Measurements from ENCODE around the gene C12orf57. TPM values are rescaled to one million over a fixed set of nuclear protein-coding genes. Genes with fewer than 3 reads are reported as not detected.

Gene C12orf57
- total and polyA plus RNA-seq, 2 of the 13 experiments (the other 11 are each of a cell fraction or from before 2014, with no cell fraction given): 84.0 to 287 TPM

DNA sequence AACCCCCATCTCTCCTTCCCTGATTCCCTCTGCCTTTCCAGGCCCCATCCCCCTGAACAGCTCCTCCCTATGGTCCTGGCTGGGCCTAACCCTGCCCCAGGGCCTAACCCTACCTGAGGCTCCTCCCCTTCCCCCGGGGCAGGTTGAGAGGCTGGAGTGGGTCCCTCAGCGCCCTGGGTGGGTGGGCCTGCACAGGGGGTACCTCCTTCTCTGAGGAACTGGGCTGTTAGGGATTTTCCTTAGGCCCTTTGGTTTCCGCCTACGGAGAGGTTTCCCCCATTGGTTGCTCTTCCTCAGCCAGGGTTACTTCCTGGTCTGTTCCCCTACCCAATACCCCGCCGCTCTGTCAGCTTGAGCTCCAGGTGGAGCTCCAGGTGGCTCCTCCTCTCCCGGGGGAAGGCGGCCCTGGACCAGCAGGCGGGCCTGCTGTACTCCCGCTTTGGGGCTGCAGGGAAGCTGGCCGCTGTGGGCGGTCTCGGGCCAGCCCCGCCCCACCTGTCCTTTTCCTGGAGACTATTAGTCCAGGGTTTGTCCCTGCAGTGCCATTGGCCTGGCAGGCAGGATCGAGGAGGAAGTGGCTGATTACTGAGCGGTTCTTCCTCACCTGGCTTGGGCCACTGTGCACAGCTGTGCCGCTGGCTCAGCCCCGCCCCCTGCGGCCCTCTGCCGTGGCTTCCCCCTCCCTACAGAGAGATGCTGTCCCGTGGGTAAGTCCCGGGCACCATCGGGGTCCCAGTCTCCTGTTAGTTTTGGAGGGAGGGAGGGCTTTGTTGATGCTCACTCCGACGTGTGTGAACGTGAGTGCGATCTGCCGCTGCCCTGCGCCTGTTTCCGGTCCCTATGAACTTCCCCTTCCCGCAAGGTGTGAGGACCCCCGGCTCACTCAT is 2.5 kb downstream of the C12orf57 start (continued):
- TF ChIP-seq FIP1L1 (IDR thresholded peaks at IDR 0.05; ENCODE audit: borderline replicate concordance, insufficient read depth, low read depth, low read length) (no peak), BCL6 (CRISPR knock-in tag; IDR thresholded peaks at IDR 0.05) (peak; percentile 34; the same call in 1 of the 2 replicates), HNF4G (IDR thresholded peaks at IDR 0.05; ENCODE audit: borderline replicate concordance, low read depth, low read length) (no peak), HNF4G (CRISPR knock-in tag; IDR thresholded peaks at IDR 0.05; ENCODE audit: borderline replicate concordance, low read depth) (0 out of 2 replicates have a peak, but pooled peaks have one; percentile 35), ARNT2 (CRISPR knock-in tag; IDR thresholded peaks at IDR 0.05; ENCODE audit: low read depth) (peak; percentile 25; the same call in 1 of the 2 replicates), SIN3B (IDR thresholded peaks at IDR 0.05; ENCODE audit: low read length) (no peak), YEATS4 (CRISPR knock-in tag; IDR thresholded peaks at IDR 0.05; ENCODE audit: borderline replicate concordance) (peak; percentile 67; the same call in 1 of the 2 replicates), ZNF136 (CRISPR knock-in tag; IDR thresholded peaks at IDR 0.05; ENCODE audit: low read depth) (no peak), ZBTB7A (CRISPR knock-in tag; IDR thresholded peaks at IDR 0.05) (no peak), SOX6 (IDR thresholded peaks at IDR 0.05) (no peak), SOX6 (CRISPR knock-in tag; IDR thresholded peaks at IDR 0.05) (peak; percentile 19; the same call in 1 of the 2 replicates), ZNF331 (CRISPR knock-in tag; IDR thresholded peaks at IDR 0.05) (peak; percentile 70), KLF6 (CRISPR knock-in tag; IDR thresholded peaks at IDR 0.05) (peak; percentile 54; the same call in 1 of the 2 replicates), ZNF326 (CRISPR knock-in tag; IDR thresholded peaks at IDR 0.05; ENCODE audit: borderline replicate concordance) (0 out of 2 replicates have a peak, but pooled peaks have one; percentile 17), ZNF558 (CRISPR knock-in tag; IDR thresholded peaks at IDR 0.05; ENCODE audit: borderline replicate concordance) (0 out of 2 replicates have a peak, but pooled peaks have one; percentile 59)
- TF ChIP-seq, protein P1, sequence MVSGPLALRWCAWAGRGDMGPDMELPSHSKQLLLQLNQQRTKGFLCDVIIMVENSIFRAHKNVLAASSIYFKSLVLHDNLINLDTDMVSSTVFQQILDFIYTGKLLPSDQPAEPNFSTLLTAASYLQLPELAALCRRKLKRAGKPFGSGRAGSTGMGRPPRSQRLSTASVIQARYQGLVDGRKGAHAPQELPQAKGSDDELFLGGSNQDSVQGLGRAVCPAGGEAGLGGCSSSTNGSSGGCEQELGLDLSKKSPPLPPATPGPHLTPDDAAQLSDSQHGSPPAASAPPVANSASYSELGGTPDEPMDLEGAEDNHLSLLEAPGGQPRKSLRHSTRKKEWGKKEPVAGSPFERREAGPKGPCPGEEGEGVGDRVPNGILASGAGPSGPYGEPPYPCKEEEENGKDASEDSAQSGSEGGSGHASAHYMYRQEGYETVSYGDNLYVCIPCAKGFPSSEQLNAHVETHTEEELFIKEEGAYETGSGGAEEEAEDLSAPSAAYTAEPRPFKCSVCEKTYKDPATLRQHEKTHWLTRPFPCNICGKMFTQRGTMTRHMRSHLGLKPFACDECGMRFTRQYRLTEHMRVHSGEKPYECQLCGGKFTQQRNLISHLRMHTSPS (CRISPR knock-in tag; IDR thresholded peaks at IDR 0.05; ENCODE audit: low read depth): no peak
- TF ChIP-seq, protein P2, sequence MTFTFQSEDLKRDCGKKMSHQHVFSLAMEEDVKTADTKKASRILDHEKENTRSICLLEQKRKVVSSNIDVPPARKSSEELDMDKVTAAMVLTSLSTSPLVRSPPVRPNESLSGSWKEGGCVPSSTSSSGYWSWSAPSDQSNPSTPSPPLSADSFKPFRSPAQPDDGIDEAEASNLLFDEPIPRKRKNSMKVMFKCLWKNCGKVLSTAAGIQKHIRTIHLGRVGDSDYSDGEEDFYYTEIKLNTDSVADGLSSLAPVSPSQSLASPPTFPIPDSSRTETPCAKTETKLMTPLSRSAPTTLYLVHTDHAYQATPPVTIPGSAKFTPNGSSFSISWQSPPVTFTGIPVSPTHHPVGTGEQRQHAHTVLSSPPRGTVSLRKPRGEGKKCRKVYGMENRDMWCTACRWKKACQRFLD (CRISPR knock-in tag; IDR thresholded peaks at IDR 0.05; ENCODE audit: borderline replicate concordance): peak; percentile 71; the same call in 1 of the 2 replicates
- TF ChIP-seq, protein P3, sequence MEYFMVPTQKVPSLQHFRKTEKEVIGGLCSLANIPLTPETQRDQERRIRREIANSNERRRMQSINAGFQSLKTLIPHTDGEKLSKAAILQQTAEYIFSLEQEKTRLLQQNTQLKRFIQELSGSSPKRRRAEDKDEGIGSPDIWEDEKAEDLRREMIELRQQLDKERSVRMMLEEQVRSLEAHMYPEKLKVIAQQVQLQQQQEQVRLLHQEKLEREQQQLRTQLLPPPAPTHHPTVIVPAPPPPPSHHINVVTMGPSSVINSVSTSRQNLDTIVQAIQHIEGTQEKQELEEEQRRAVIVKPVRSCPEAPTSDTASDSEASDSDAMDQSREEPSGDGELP (IDR thresholded peaks at IDR 0.05; ENCODE audit: borderline replicate concordance, low read depth): peak; percentile 92
- TF ChIP-seq, protein P4, sequence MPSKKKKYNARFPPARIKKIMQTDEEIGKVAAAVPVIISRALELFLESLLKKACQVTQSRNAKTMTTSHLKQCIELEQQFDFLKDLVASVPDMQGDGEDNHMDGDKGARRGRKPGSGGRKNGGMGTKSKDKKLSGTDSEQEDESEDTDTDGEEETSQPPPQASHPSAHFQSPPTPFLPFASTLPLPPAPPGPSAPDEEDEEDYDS (CRISPR knock-in tag; IDR thresholded peaks at IDR 0.05): peak; percentile 91
- TF ChIP-seq, protein P5, sequence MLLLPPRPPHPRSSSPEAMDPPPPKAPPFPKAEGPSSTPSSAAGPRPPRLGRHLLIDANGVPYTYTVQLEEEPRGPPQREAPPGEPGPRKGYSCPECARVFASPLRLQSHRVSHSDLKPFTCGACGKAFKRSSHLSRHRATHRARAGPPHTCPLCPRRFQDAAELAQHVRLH (CRISPR knock-in tag; IDR thresholded peaks at IDR 0.05; ENCODE audit: borderline replicate concordance, low read depth): peak; percentile 87; the same call in 1 of the 2 replicates
- TF ChIP-seq, protein P6, sequence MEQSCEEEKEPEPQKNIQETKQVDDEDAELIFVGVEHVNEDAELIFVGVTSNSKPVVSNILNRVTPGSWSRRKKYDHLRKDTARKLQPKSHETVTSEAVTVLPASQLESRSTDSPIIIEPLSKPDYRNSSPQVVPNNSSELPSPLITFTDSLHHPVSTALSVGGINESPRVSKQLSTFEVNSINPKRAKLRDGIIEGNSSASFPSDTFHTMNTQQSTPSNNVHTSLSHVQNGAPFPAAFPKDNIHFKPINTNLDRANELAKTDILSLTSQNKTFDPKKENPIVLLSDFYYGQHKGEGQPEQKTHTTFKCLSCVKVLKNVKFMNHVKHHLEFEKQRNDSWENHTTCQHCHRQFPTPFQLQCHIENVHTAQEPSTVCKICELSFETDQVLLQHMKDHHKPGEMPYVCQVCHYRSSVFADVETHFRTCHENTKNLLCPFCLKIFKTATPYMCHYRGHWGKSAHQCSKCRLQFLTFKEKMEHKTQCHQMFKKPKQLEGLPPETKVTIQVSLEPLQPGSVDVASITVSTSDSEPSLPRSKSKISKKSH (CRISPR knock-in tag; IDR thresholded peaks at IDR 0.05; ENCODE audit: borderline replicate concordance): 0 out of 2 replicates have a peak, but pooled peaks have one; percentile 63
